ENCODE results near the gene CDH4. TPM values are rescaled to one million over a fixed set of nuclear protein-coding genes. Genes with fewer than 3 reads are reported as not detected.

CDH4 gene
- total RNA-seq, 3 donors from 2014 or later (not counting 1 experiment from before 2014, with no cell fraction given) = 0.18 TPM; not detected in 2

DNA sequence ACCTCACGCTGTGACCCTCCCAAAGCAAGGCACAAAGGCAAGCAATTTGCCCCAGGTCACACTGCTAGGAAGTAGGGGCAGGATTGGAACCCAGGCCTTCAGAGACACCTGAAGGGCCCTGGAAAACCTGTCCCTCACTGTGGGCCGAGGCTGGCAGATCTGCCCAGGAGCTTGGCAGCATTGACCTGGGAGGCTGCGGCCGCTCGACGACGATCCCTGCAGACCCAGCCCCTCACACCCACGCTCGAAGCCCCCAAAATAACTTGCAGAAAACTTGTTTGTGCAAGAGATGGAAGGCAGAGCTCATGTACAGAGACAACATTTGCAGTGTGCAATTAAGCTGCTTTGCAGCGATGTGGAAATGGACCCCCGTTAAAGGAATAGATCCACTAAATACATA, 562.2 kb downstream of the CDH4 start:
- 89% methylated on average over 10 of the region's 11 CpGs for WGBS (ENCODE audit: insufficient coverage)
- no peak for DNase-seq

GRCh38 chr20:61814726-61815125, 562.7 kb downstream of the CDH4 start:
- Mint-ChIP-seq H3K36me3 (no peaks in the 10 kb centered on the region), H3K4me3 (no peak overlapping the region), H3K27me3 (ENCODE audit: low read depth in 2 of 2) (no peaks in the 10 kb centered on the region), H3K27ac (no peak overlapping the region), H3K4me1 (no peaks in the 10 kb centered on the region), H3K9me3 (no peaks in the 10 kb centered on the region)
- Histone ChIP-seq H3K9me3 (ENCODE audit: control insufficient read depth, insufficient read depth, low read length) (peaks cover 5% of the 10 kb centered on the region), H3K4me3 (ENCODE audit: low read length) (no peak overlapping the region), H3K27me3 (ENCODE audit: control insufficient read depth, insufficient read depth, low read length) (no peaks in the 10 kb centered on the region), H3K36me3 (ENCODE audit: control insufficient read depth, insufficient read depth, low read length) (no peaks in the 10 kb centered on the region), H3K27ac (ENCODE audit: low read length) (no peak overlapping the region), H3K4me1 (ENCODE audit: control insufficient read depth, insufficient read depth, low read length) (no peaks in the 10 kb centered on the region)
- DNase-seq = no peak
- ATAC-seq = no peak
- WGBS (ENCODE audit: insufficient coverage) = 86% methylated on average over 8 of the region's 9 CpGs
- no peak for TF ChIP-seq CTCF (IDR thresholded peaks at IDR 0.05)
- intact Hi-C loops (cut with micrococcal nuclease) = no loop called here

More for the DNA sequence above, 562.2 kb downstream of the CDH4 start:
- no peaks in the 10 kb centered on the region for H3K9me3 Mint-ChIP-seq
- no peak overlapping the region for H3K27ac Mint-ChIP-seq
- intact Hi-C loops (cut with micrococcal nuclease) = no loop called here
- Histone ChIP-seq H3K4me1 (ENCODE audit: control insufficient read depth, insufficient read depth, low read length) (no peaks in the 10 kb centered on the region), H3K36me3 (ENCODE audit: control insufficient read depth, insufficient read depth, low read length) (no peaks in the 10 kb centered on the region), H3K27ac (ENCODE audit: low read length) (no peak overlapping the region), H3K4me3 (ENCODE audit: low read length) (no peak overlapping the region), H3K9me3 (ENCODE audit: control insufficient read depth, insufficient read depth, low read length) (peaks cover 5% of the 10 kb centered on the region), H3K27me3 (ENCODE audit: control insufficient read depth, insufficient read depth, low read length) (no peaks in the 10 kb centered on the region)
- no peak overlapping the region for H3K4me3 Mint-ChIP-seq
- H3K4me1 Mint-ChIP-seq = no peaks in the 10 kb centered on the region
- no peak for ATAC-seq
- no peaks in the 10 kb centered on the region for H3K27me3 Mint-ChIP-seq (ENCODE audit: low read depth in 2 of 2)
- H3K36me3 Mint-ChIP-seq = no peaks in the 10 kb centered on the region
- no peak for TF ChIP-seq CTCF (IDR thresholded peaks at IDR 0.05)

- TF ChIP-seq CTCF (IDR thresholded peaks at IDR 0.05) = no peak
- H3K4me3 ChIP-seq (ENCODE audit: low read length) = no peak overlapping the region
- no peaks in the 10 kb centered on the region for H3K4me1 Mint-ChIP-seq
These were observed 563.1 kb downstream of the CDH4 start for GRCh38 chr20:61815176-61815575.

DNA sequence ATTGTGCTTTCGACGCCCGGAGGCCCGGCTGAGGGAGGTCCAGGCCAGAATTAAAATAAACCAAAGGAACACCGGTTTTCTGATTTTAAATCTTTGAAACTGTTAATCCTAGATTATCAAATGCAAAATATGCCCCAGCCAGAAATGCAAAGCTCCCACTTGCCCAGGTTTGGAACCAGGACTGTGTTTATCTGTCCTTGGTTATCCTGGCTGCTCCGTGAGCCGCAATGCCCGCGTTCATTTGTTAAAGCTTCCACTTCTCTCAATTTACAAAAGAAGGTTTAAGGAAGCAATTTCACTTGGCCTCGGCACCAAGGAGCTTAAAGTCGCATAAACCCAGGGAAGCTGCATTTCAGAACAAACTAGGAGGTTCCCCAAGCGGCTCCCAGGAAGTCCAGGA, 563.6 kb downstream of the CDH4 start:
- no peaks in the 10 kb centered on the region for H3K4me1 Mint-ChIP-seq
- H3K27ac Mint-ChIP-seq = no peak overlapping the region
- no peaks in the 10 kb centered on the region for H3K27me3 ChIP-seq (ENCODE audit: control insufficient read depth, insufficient read depth, low read length)
- no peaks in the 10 kb centered on the region for H3K4me1 ChIP-seq (ENCODE audit: control insufficient read depth, insufficient read depth, low read length)
- no peak overlapping the region for H3K4me3 Mint-ChIP-seq
- intact Hi-C loops (cut with micrococcal nuclease) = no loop called here
- H3K27ac ChIP-seq (ENCODE audit: low read length) = no peak overlapping the region
- no peaks in the 10 kb centered on the region for H3K27me3 Mint-ChIP-seq (ENCODE audit: low read depth in 2 of 2)
- DNase-seq (no peak), ATAC-seq (no peak)
- no peaks in the 10 kb centered on the region for H3K36me3 ChIP-seq (ENCODE audit: control insufficient read depth, insufficient read depth, low read length)
- no peak overlapping the region for H3K4me3 ChIP-seq (ENCODE audit: low read length)
- peaks cover 5% of the 10 kb centered on the region for H3K9me3 ChIP-seq (ENCODE audit: control insufficient read depth, insufficient read depth, low read length)
- WGBS (ENCODE audit: insufficient coverage) = 91% methylated on average over 12 of the region's 12 CpGs
- H3K9me3 Mint-ChIP-seq = no peaks in the 10 kb centered on the region
- no peaks in the 10 kb centered on the region for H3K36me3 Mint-ChIP-seq
- no peak for TF ChIP-seq CTCF (IDR thresholded peaks at IDR 0.05)

More at GRCh38 chr20:61815176-61815575, 563.1 kb downstream of the CDH4 start:
- no peaks in the 10 kb centered on the region for H3K27me3 ChIP-seq (ENCODE audit: control insufficient read depth, insufficient read depth, low read length)
- no peaks in the 10 kb centered on the region for H3K4me1 ChIP-seq (ENCODE audit: control insufficient read depth, insufficient read depth, low read length)
- H3K9me3 ChIP-seq (ENCODE audit: control insufficient read depth, insufficient read depth, low read length) = peaks cover 5% of the 10 kb centered on the region
- 87% methylated on average over 15 of the region's 15 CpGs for WGBS (ENCODE audit: insufficient coverage)
- intact Hi-C loops (cut with micrococcal nuclease) = no loop called here
- H3K4me3 Mint-ChIP-seq = no peak overlapping the region
- no peaks in the 10 kb centered on the region for H3K27me3 Mint-ChIP-seq (ENCODE audit: low read depth in 2 of 2)
- H3K36me3 ChIP-seq (ENCODE audit: control insufficient read depth, insufficient read depth, low read length) = no peaks in the 10 kb centered on the region
- ATAC-seq (no peak), DNase-seq (no peak)
- no peak overlapping the region for H3K27ac Mint-ChIP-seq
- no peaks in the 10 kb centered on the region for H3K9me3 Mint-ChIP-seq
- no peak overlapping the region for H3K27ac ChIP-seq (ENCODE audit: low read length)
- no peaks in the 10 kb centered on the region for H3K36me3 Mint-ChIP-seq
